Activated naive CD8-positive, alpha-beta T cell (primary cell): ENCODE data around the gene LARP6.
"Not testable (repeated sequence)": the region's sequence is repeated elsewhere in the genome, so short reads cannot be mapped to it uniquely, and the experiment has no call there.

Experiments used
- H3K27ac Mint-ChIP-seq: one replicate; pipeline ENCODE4 v1.8.0; 2021; ENCODE audit warnings: mixed read lengths
- H3K27me3 Mint-ChIP-seq: one replicate; pipeline ENCODE4 v1.8.0; 2021; ENCODE audit warnings: mixed read lengths
- H3K36me3 Mint-ChIP-seq: one replicate; pipeline ENCODE4 v1.8.0; 2021; ENCODE audit warnings: mixed read lengths
- H3K4me1 Mint-ChIP-seq: one replicate; pipeline ENCODE4 v1.8.0; 2021; ENCODE audit warnings: low read depth, mixed read lengths
- H3K4me3 Mint-ChIP-seq: one replicate; pipeline ENCODE4 v1.8.0; 2021; ENCODE audit warnings: mild to moderate bottlenecking, mixed read lengths
- H3K9me3 Mint-ChIP-seq: one replicate; pipeline ENCODE4 v1.8.0; 2021; ENCODE audit warnings: low read depth, mixed read lengths

The LARP6 gene

GRCh38 chr15:70825841-70826240 is 28.1 kb downstream of the LARP6 start:
- Mint-ChIP-seq H3K4me3 (no peak overlapping the region), H3K9me3 (no peaks in the 10 kb centered on the region), H3K27ac (no peak overlapping the region), H3K36me3 (no peaks in the 10 kb centered on the region), H3K4me1 (no peaks in the 10 kb centered on the region), H3K27me3 (peaks cover 15% of the 10 kb centered on the region)

DNA sequence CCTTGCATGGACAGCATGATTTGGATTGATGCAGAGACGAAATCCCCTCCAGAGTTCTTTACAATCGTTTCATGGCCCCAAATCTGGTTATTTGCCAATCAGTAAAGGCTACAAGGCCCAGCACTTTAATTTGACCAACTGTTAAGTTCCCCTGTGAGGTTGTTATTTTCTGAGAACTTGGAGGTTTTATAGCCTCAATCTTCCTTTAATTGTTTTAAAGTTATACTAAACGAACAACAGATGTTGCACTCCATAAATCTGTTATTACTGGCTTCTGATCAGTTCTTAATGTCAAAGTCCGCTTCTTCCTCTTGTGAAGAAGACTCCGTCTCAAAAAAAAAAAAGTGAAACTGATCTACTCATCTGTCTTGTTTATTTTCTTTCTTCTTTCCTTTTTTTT is 30.8 kb downstream of the LARP6 start:
- Mint-ChIP-seq H3K36me3 (no peaks in the 10 kb centered on the region), H3K4me1 (no peaks in the 10 kb centered on the region), H3K9me3 (no peaks in the 10 kb centered on the region), H3K27me3 (peaks cover 15% of the 10 kb centered on the region), H3K4me3 (no peak overlapping the region), H3K27ac (no peak overlapping the region)

- no peaks in the 10 kb centered on the region for H3K4me1 Mint-ChIP-seq
- no peaks in the 10 kb centered on the region for H3K9me3 Mint-ChIP-seq
- H3K27me3 Mint-ChIP-seq, result peaks cover 7% of the 10 kb centered on the region
- no peaks in the 10 kb centered on the region for H3K36me3 Mint-ChIP-seq
- H3K4me3 Mint-ChIP-seq, result no peak overlapping the region
- H3K27ac Mint-ChIP-seq, result no peak overlapping the region
These were observed 33.7 kb downstream of the LARP6 start for GRCh38 chr15:70820214-70820613.

- no peaks in the 10 kb centered on the region for H3K36me3 Mint-ChIP-seq
- H3K9me3 Mint-ChIP-seq, result no peaks in the 10 kb centered on the region
- no peak overlapping the region for H3K4me3 Mint-ChIP-seq
- peaks cover 4% of the 10 kb centered on the region for H3K27me3 Mint-ChIP-seq
- H3K27ac Mint-ChIP-seq, result no peak overlapping the region
- H3K4me1 Mint-ChIP-seq, result no peaks in the 10 kb centered on the region
These were observed 35.4 kb downstream of the LARP6 start for GRCh38 chr15:70818580-70818979.

- H3K4me1 Mint-ChIP-seq, result no peaks in the 10 kb centered on the region
- no peaks in the 10 kb centered on the region for H3K36me3 Mint-ChIP-seq
- no peak overlapping the region for H3K4me3 Mint-ChIP-seq
- no peaks in the 10 kb centered on the region for H3K27me3 Mint-ChIP-seq
- H3K27ac Mint-ChIP-seq, result no peak overlapping the region
- H3K9me3 Mint-ChIP-seq, result no peaks in the 10 kb centered on the region
These were observed 36.7 kb downstream of the LARP6 start for GRCh38 chr15:70817266-70817665.

- H3K4me3 Mint-ChIP-seq, result no peak overlapping the region
- peaks cover 4% of the 10 kb centered on the region for H3K27me3 Mint-ChIP-seq
- peaks cover 2% of the 10 kb centered on the region for H3K4me1 Mint-ChIP-seq
These were observed 38.4 kb downstream of the LARP6 start for GRCh38 chr15:70815604-70816003.

DNA sequence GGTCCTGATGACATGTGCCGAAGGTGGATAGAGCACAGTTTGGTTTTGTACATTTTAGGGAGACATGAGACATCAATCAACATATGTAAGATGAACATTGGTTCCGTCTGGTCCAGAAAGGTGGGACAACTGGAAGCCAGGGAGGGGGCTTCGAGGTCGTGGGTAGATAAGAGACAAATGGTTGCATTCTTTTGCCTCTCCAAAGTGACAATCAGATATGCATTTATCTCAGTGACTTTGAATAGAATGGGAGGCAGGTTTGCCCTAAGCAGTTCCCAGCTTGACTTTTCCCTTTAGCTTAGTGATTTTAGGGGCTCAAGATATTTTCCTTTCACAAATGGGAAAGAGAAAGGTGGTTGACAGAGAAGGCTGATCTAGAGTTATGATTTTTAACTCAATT is 38.9 kb downstream of the LARP6 start:
- not testable (repeated sequence) for H3K27ac Mint-ChIP-seq, H3K4me3 Mint-ChIP-seq, H3K36me3 Mint-ChIP-seq, H3K27me3 Mint-ChIP-seq, H3K9me3 Mint-ChIP-seq, H3K4me1 Mint-ChIP-seq

More at GRCh38 chr15:70815604-70816003, 38.4 kb downstream of the LARP6 start:
- Mint-ChIP-seq H3K36me3 (no peaks in the 10 kb centered on the region), H3K27ac (no peak overlapping the region), H3K9me3 (no peaks in the 10 kb centered on the region)

DNA sequence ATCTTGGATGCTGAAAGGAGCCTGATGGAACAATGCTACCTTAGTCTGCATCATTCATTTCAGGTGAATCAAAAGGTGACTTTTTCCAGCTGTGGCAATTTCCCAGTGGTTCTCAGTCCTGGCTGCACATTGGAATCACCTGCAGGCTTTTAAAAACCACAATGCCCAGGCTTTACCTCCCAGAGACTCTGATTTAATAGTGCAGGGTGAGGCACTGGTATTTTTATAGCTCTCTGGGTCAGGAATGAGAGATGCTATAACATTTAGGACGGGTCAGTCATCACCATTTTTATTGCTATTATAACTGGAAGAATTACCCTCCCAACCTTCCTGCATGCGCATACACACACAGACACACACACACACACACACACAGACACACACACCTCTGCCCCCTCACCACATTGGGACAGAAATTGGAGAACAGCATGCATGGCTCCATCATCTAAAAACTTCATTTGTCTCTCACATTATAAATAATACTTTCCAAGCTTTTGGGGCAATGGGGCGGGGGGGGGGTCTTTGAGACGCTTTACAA is 41.1 kb downstream of the LARP6 start:
- no peak overlapping the region for H3K27ac Mint-ChIP-seq
- H3K36me3 Mint-ChIP-seq, result no peaks in the 10 kb centered on the region
- no peak overlapping the region for H3K4me3 Mint-ChIP-seq
- no peaks in the 10 kb centered on the region for H3K9me3 Mint-ChIP-seq
- peaks cover 2% of the 10 kb centered on the region for H3K4me1 Mint-ChIP-seq
- H3K27me3 Mint-ChIP-seq, result peaks cover 8% of the 10 kb centered on the region

DNA sequence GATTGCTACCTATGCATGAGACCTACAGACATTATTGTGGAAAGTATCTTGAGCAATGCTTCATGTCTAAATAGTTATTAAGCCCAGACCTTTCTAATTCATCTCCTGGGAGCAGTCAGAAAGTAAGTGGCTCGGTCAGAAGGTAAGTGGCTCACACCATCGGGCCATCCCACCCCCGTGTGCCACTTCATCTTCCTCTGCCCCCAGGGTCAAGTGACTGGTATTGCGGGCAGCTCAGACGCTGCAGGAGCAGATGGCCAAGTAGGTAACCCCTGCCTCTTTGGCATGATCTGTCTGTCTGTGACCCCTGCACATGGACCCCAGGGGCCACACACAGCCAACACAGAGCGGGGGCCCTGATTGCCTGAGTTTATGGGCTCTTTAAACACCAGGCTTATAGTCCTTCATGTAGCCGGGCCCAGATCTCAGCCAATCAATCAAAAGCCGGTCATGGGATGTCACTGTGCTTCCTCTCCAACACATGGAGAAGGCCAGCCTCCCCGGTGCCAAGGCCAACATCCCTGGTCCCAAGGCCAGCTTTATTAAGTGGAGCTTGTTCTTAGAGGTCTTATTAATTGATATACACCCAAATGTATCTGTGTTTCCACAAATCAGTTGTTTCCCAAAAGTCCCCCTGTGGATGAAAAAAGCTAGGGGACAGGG is 42.9 kb downstream of the LARP6 start:
- Mint-ChIP-seq H3K4me1 (peaks cover 2% of the 10 kb centered on the region), H3K4me3 (no peak overlapping the region), H3K27ac (no peak overlapping the region), H3K36me3 (no peaks in the 10 kb centered on the region), H3K27me3 (peaks cover 8% of the 10 kb centered on the region), H3K9me3 (no peaks in the 10 kb centered on the region)

DNA sequence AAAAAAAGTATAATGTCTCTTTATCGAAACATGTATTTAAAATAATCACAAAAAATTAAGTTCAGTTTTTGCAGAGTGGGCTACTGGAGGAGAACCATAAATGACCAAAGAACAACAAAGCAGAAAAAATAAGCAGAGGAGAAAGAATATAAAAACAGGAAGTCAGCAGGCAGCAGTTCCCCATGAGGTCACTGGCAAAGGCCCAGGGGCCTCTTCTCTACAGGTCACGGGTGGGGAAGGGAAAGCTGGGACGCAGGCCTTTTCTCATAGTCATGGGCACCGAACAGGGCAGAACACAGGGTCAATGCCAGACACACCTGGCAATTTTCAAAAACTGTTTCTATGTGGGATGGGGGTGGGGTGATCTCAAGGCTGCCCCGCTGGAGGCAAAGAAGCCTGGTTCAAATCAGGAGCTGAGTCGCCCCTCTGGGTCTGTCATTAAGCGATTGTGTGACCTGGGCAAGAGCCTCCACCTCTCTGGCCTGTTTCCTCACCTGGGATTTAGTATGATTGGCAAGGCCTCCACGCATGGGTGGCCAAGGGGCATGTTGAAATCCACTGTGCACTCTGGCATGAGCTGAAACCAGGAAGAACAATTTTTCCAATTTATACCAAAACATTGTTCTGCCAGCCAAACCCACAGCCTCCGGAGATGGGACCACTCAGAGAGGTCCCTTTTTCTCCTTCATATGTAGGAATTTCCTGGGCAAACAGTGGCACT is 46.8 kb downstream of the LARP6 start:
- Mint-ChIP-seq H3K27ac (no peak overlapping the region), H3K9me3 (no peaks in the 10 kb centered on the region), H3K27me3 (peaks cover 7% of the 10 kb centered on the region), H3K36me3 (no peaks in the 10 kb centered on the region), H3K4me1 (peaks cover 2% of the 10 kb centered on the region), H3K4me3 (no peak overlapping the region)

DNA sequence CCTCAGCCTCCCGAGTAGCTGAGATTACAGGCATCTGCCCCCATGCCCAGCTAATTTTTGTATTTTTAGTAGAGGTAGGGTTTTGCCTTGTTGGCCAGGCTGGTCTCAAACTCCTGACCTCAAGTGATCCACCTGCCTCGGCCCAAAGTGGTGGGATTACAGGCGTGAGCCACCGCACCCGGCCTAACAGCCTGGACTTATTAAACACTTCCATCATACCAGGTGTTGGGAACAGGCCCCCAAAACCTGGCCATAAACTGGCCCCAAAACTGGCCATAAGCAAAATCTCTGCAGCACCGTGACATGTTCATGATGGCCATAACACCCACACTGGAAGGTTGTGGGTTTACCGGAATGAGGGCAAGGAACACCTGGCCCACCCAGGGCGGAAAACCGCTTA is 49.6 kb downstream of the LARP6 start:
- H3K4me1 Mint-ChIP-seq, H3K9me3 Mint-ChIP-seq, H3K36me3 Mint-ChIP-seq, H3K27ac Mint-ChIP-seq, H3K27me3 Mint-ChIP-seq, H3K4me3 Mint-ChIP-seq: not testable (repeated sequence)

- no peaks in the 10 kb centered on the region for H3K9me3 Mint-ChIP-seq
- H3K4me3 Mint-ChIP-seq, result no peak overlapping the region
- H3K4me1 Mint-ChIP-seq, result no peaks in the 10 kb centered on the region
- no peak overlapping the region for H3K27ac Mint-ChIP-seq
- no peaks in the 10 kb centered on the region for H3K27me3 Mint-ChIP-seq
- no peaks in the 10 kb centered on the region for H3K36me3 Mint-ChIP-seq
These were observed 51.3 kb downstream of the LARP6 start for GRCh38 chr15:70802629-70803028.

GRCh38 chr15:70801109-70801508 is 52.8 kb downstream of the LARP6 start:
- Mint-ChIP-seq H3K4me1 (no peaks in the 10 kb centered on the region), H3K4me3 (no peak overlapping the region), H3K27me3 (no peaks in the 10 kb centered on the region), H3K36me3 (no peaks in the 10 kb centered on the region), H3K9me3 (no peaks in the 10 kb centered on the region), H3K27ac (no peak overlapping the region)

DNA sequence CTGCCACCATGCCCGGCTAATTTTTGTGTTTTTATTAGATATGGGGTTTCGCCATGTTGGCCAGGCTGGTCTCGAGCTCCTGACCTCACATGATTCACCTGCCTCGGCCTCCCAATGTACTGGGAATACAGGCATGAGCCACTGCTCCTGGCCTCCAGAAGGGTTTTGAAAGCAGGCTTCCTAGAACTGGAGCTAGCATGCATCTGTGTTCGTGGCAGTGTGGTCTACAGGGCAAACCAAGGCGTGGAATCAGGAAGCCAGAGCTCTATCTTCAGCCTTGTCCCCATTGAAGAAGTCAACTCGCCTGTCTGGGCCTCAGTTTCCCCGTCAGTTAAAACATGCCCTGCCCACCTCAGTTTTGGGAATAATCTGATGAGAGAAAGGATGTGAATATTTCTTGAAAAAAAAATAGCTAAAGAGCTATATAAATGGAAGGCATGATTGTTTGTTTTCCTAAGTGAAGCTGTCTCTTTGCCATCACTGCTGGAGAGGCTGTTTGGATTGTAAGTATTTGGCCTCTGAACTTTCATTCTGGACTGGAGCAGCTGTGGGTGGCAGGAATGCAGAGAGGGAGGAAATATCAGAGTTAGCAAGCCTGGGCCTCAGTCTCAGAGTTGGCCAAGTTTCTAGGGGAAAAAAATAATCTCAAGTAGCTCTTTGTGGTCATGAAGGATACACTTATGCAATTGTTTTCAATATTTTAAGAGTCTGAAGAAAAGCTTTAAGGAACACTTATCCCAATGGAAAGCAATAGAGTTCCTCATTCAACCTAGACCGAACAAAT is 54.1 kb downstream of the LARP6 start:
- H3K4me3 Mint-ChIP-seq, result no peak overlapping the region
- H3K27ac Mint-ChIP-seq, result no peak overlapping the region
- H3K4me1 Mint-ChIP-seq, result no peaks in the 10 kb centered on the region
- H3K9me3 Mint-ChIP-seq, result no peaks in the 10 kb centered on the region
- H3K27me3 Mint-ChIP-seq, result no peaks in the 10 kb centered on the region
- H3K36me3 Mint-ChIP-seq, result no peaks in the 10 kb centered on the region

GRCh38 chr15:70797464-70797863 is 56.5 kb downstream of the LARP6 start:
- no peak overlapping the region for H3K4me3 Mint-ChIP-seq
- H3K9me3 Mint-ChIP-seq, result no peaks in the 10 kb centered on the region
- no peaks in the 10 kb centered on the region for H3K36me3 Mint-ChIP-seq
- no peaks in the 10 kb centered on the region for H3K4me1 Mint-ChIP-seq
- H3K27me3 Mint-ChIP-seq, result no peaks in the 10 kb centered on the region
- H3K27ac Mint-ChIP-seq, result no peak overlapping the region
